GM18909 (cell line): ENCODE data around the gene CDCP1.
A peak's percentile ranks its signal among the peaks of the same experiment; 100 is the strongest.

ENCODE experiments used
- ATAC-seq: cut with Tn5 transposase; IDR thresholded peaks from one replicate; pipeline ENCODE4 v1.9.1; 2021; ENCODE audit warnings: mild to moderate bottlenecking; ENCODE audit not compliant: unreplicated experiment, poor library complexity

Gene CDCP1

GRCh38 chr3:45139372-45140140, 6.6 kb downstream of the CDCP1 start:
- ATAC-seq: no peak

GRCh38 chr3:45137656-45138181, 8.5 kb downstream of the CDCP1 start:
- ATAC-seq: no peak

- ATAC-seq: no peak
Measured at GRCh38 chr3:45135959-45136358, 10.2 kb downstream of the CDCP1 start.

- ATAC-seq: no peak
Measured at GRCh38 chr3:45134758-45135521, 11.2 kb downstream of the CDCP1 start.

GRCh38 chr3:45132568-45133211, 13.5 kb downstream of the CDCP1 start:
- ATAC-seq: no peak

- no peak for ATAC-seq
Measured at GRCh38 chr3:45131201-45131600, 15.0 kb downstream of the CDCP1 start.

- ATAC-seq: no peak
Measured at GRCh38 chr3:45130476-45130875, 15.7 kb downstream of the CDCP1 start.

GRCh38 chr3:45128950-45129349, 17.2 kb downstream of the CDCP1 start:
- ATAC-seq: no peak

GRCh38 chr3:45127130-45127822, 18.9 kb downstream of the CDCP1 start:
- ATAC-seq: no peak

GRCh38 chr3:45126730-45127129, 19.4 kb downstream of the CDCP1 start:
- no peak for ATAC-seq

GRCh38 chr3:45125550-45126026, 20.6 kb downstream of the CDCP1 start:
- ATAC-seq: no peak

GRCh38 chr3:45124956-45125355, 21.2 kb downstream of the CDCP1 start:
- ATAC-seq: no peak

GRCh38 chr3:45124352-45124751, 21.8 kb downstream of the CDCP1 start:
- ATAC-seq: no peak

- ATAC-seq: no peak
Measured at GRCh38 chr3:45123581-45124269, 22.5 kb downstream of the CDCP1 start.

GRCh38 chr3:45123030-45123429, 23.1 kb downstream of the CDCP1 start:
- ATAC-seq: peak; percentile 85

- no peak for ATAC-seq
Measured at GRCh38 chr3:45120359-45121158, 25.6 kb downstream of the CDCP1 start.

GRCh38 chr3:45119824-45120358, 26.3 kb downstream of the CDCP1 start:
- ATAC-seq: no peak

- no peak for ATAC-seq
Measured at GRCh38 chr3:45119376-45119775, 26.8 kb downstream of the CDCP1 start.
